ENCODE data around the gene IGFLR1. TPM values are rescaled to one million over a fixed set of nuclear protein-coding genes. Genes with fewer than 3 reads are reported as not detected.
A peak's percentile ranks its signal among the peaks of the same experiment; 100 is the strongest.

The IGFLR1 gene
- total and polyA plus RNA-seq, 9 of the 15 experiments (the other 6 are each of a cell fraction or from before 2014, with no cell fraction given): 1.0 to 14.3 (median 4.6) TPM

- TF ChIP-seq POLR2G (IDR thresholded peaks at IDR 0.05; ENCODE audit: low read depth, low read length) (peak; percentile 35; the same call in 1 of the 2 replicates), ZNF140 (CRISPR knock-in tag; IDR thresholded peaks at IDR 0.05) (no peak), ZBTB11 (CRISPR knock-in tag; IDR thresholded peaks at IDR 0.05) (no peak), RBFOX2 (IDR thresholded peaks at IDR 0.05; ENCODE audit: low read depth, low read length) (peak; percentile 38; the same call in 1 of the 2 replicates), ATF7 (IDR thresholded peaks at IDR 0.05) (no peak)
- DNase-seq (ENCODE audit: extremely low read depth in 1 of 4, low spot score in 3 of 4): no peak
- Histone ChIP-seq H3K9me3 (replicated peaks; ENCODE audit: control insufficient read depth, insufficient read depth, low read depth, low read length) (no peaks in the 10 kb centered on the region), H3K79me2 (ENCODE audit: control insufficient read depth, insufficient read depth, low read length) (peaks cover 9% of the 10 kb centered on the region), H2AFZ (ENCODE audit: low read depth, low read length) (no peak overlapping the region), H4K20me1 (replicated peaks; ENCODE audit: control insufficient read depth, insufficient read depth, low read length) (no peaks in the 10 kb centered on the region), H3K4me2 (ENCODE audit: insufficient read depth, low read length) (no peak overlapping the region), H3K27ac (ENCODE audit: extremely low read depth, low read depth, low read length) (no peak overlapping the region), H3K9ac (ENCODE audit: insufficient read depth in 1 of 2, low read depth in 2 of 2, low read length in 2 of 2) (peak overlapping the region in 1 of 2 experiments; percentile 43; a peak in 1 of 4 replicates), H3K4me1 (replicated peaks in 1 of 2; ENCODE audit: control insufficient read depth in 2 of 2, insufficient read depth in 2 of 2, low read length in 2 of 2) (peaks cover 10 to 37% of the 10 kb centered on the region in 2 experiments; a peak in 4 of 5 replicates), H3K36me3 (ENCODE audit: control insufficient read depth, insufficient read depth, low read length) (peaks cover 23% of the 10 kb centered on the region; the same call in 1 of the 3 replicates), H3K9me1 (ENCODE audit: control insufficient read depth, insufficient read depth, low read length) (no peaks in the 10 kb centered on the region), H3K4me3 (no peak overlapping the region), H3K27me3 (ENCODE audit: control insufficient read depth in 2 of 2, insufficient read depth in 2 of 2, low read length in 2 of 2) (no peaks in the 10 kb centered on the region)
- 87% methylated on average over 18 of the region's 20 CpGs for WGBS (ENCODE audit: insufficient coverage, low coverage, missing lambda C conversion rate)
- intact Hi-C loops (cut with micrococcal nuclease) (no loop called here), in situ Hi-C loops (cut with MboI) (no loop called here)
- ATAC-seq: no peak
- CTCF ChIA-PET (ENCODE audit: low intra/inter-chr PET ratio): no interaction called here
- no peak for FAIRE-seq
- no TSS peak for BruUV-seq (replicated peaks)
- POLR2A ChIA-PET: interaction anchor here (1.2 to 1.3 kb wide), 2 partner anchors 8 to 116 kb away, joined by 3 to 7 read pairs; partner anchors contain the start of genes PSENEN and U2AF1L4
Measured at GRCh38 chr19:35753634-35754369, 11.6 kb upstream of the IGFLR1 start.
